Gastrocnemius medialis (tissue), 4 donors: ENCODE measurements around the gene ARTN. TPM values are rescaled to one million over a fixed set of nuclear protein-coding genes. Genes with fewer than 3 reads are reported as not detected.

Experiments
- ATAC-seq, 2 donors: fragments of 150-250 bp; one replicate each; pipeline ENCODE4 v1.9.1; 2016
- DNase-seq, 2 donors: peaks; one replicate each; pipeline ENCODE4 v3.0.0-alpha.2; 2019
- H3K27ac ChIP-seq, 4 donors: fragments of 200-600 bp; sonication (generic); 1 replicate in 1 of 4; 2 replicates in 3 of 4; pipeline ENCODE4 v1.5.1; 2016 to 2018; ENCODE audit warnings: mild to moderate bottlenecking in 2 of 4, moderate library complexity in 1 of 4
- H3K27me3 ChIP-seq, 3 donors: fragments of 200-600 bp; sonication (generic) in 2 of 3; 1 replicate in 1 of 3; 2 replicates in 2 of 3; pipeline versions ENCODE4 v1.5.1 to v1.6.0; 2016 to 2019; ENCODE audit warnings: mild to moderate bottlenecking in 1 of 3, moderate library complexity in 1 of 3
- H3K36me3 ChIP-seq, 2 donors: fragments of 200-600 bp; sonication (generic) in 1 of 2; one replicate each; pipeline ENCODE4 v1.5.1; 2017 to 2018
- H3K4me1 ChIP-seq, 2 donors: fragments of 200-600 bp; sonication (generic) in 1 of 2; one replicate each; pipeline ENCODE4 v1.5.1; 2016 to 2017; ENCODE audit warnings: mild to moderate bottlenecking in 2 of 2
- H3K4me3 ChIP-seq, 4 donors: fragments of 200-600 bp; sonication (generic) in 3 of 4; 1 replicate in 1 of 4; 2 replicates in 3 of 4; pipeline ENCODE4 v1.5.1; 2016 to 2019; ENCODE audit warnings: mild to moderate bottlenecking in 2 of 4
- H3K9me3 ChIP-seq, 3 donors: fragments of 200-600 bp; sonication (generic) in 2 of 3; 1 replicate in 1 of 3; 2 replicates in 2 of 3; pipeline ENCODE4 v1.5.1; 2016 to 2019
- POLR2A ChIP-seq, 2 donors: fragments of 450-650 bp; IDR thresholded peaks; one replicate each; pipeline ENCODE4 v1.6.1; 2017; ENCODE audit warnings: antibody characterized with exemption in 2 of 2, mild to moderate bottlenecking in 2 of 2, moderate library complexity in 2 of 2
- in situ Hi-C, 4 donors: fragments of 200-750 bp; cut with MboI; loops; one replicate each; pipeline versions ENCODE4 v1.15.0 to v1.8.0; 2017; ENCODE audit warnings: low sequenced_read_pairs in 4 of 4
- intact Hi-C: fragments of 100-400 bp; cut with DNase I; formaldehyde crosslinking; loops from one replicate; pipeline ENCODE4 v1.15.1; 2023; ENCODE audit warnings: low total_unique reads
- total RNA-seq, 4 donors: library from RNA; depleted of rRNA; stranded (reverse); fragments of >200 nt; gene quantifications; one replicate each; pipeline versions ENCODE4 v1.1.0 to v1.2.3, GENCODE V29; 2016
- TF ChIP-seq, protein P1 (sequence below), 5 experiments: fragments of 450-650 bp in 3 of 5; fragments of 200-600 bp in 2 of 5; sonication (generic) in 2 of 5; IDR thresholded peaks in 4 of 5; conservative IDR thresholded peaks in 1 of 5; 1 replicate in 4 of 5; 2 replicates in 1 of 5; pipeline ENCODE4 v1.5.1; 2016 to 2019; ENCODE audit warnings: antibody characterized with exemption in 5 of 5, mild to moderate bottlenecking in 3 of 5, moderate library complexity in 3 of 5

ARTN gene
- total RNA-seq, 4 donors from 2014 or later, result 0.25 to 1.8 TPM; not detected in 2

DNA sequence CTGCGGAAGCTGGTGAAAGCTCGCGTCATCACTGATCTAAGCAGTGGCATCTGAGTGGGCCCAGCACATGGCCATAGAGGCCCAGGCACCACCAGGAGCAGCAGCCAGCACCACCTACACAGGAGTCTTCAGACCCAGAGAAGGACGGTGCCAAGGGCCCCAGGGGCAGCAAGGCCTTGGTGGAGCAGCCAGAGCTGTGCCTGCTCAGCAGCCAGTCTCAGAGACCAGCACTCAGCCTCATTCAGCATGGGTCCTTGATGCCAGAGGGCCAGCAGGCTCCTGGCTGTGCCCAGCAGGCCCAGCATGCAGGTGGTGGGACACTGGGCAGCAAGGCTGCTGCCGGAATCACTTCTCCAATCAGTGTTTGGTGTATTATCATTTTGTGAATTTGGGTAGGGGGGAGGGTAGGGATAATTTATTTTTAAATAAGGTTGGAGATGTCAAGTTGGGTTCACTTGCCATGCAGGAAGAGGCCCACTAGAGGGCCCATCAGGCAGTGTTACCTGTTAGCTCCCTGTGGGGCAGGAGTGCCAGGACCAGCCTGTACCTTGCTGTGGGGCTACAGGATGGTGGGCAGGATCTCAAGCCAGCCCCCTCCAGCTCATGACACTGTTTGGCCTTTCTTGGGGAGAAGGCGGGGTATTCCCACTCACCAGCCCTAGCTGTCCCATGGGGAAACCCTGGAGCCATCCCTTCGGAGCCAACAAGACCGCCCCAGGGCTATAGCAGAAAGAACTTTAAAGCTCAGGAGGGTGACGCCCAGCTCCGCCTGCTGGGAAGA, 3.2 kb upstream of the ARTN start:
- DNase-seq, result no peak
- in situ Hi-C loops (loop anchor here in 3 of 4 donors (5.0 to 25.0 kb wide), 4 partner anchors 158 to 393 kb away; partner anchors contain the start of gene PTPRF (in 2 of the 3)), intact Hi-C loops (loop anchor here (5.0 kb wide), 1 partner anchor 398 kb away; the partner anchor contains the start of gene PTPRF)
- Histone ChIP-seq H3K27me3 (no peaks in the 10 kb centered on the region), H3K9me3 (no peaks in the 10 kb centered on the region), H3K36me3 (peaks cover 0 to 13% of the 10 kb centered on the region in 2 donors), H3K4me1 (peaks cover 11 to 16% of the 10 kb centered on the region in 2 donors), H3K27ac (peak overlapping the region in 2 of 4 donors; percentile 11 to 27), H3K4me3 (no peak overlapping the region)
- TF ChIP-seq, protein P1, sequence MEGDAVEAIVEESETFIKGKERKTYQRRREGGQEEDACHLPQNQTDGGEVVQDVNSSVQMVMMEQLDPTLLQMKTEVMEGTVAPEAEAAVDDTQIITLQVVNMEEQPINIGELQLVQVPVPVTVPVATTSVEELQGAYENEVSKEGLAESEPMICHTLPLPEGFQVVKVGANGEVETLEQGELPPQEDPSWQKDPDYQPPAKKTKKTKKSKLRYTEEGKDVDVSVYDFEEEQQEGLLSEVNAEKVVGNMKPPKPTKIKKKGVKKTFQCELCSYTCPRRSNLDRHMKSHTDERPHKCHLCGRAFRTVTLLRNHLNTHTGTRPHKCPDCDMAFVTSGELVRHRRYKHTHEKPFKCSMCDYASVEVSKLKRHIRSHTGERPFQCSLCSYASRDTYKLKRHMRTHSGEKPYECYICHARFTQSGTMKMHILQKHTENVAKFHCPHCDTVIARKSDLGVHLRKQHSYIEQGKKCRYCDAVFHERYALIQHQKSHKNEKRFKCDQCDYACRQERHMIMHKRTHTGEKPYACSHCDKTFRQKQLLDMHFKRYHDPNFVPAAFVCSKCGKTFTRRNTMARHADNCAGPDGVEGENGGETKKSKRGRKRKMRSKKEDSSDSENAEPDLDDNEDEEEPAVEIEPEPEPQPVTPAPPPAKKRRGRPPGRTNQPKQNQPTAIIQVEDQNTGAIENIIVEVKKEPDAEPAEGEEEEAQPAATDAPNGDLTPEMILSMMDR (IDR thresholded peaks at IDR 0.05 in 4 of 5, conservative IDR thresholded peaks at IDR 0.05 in 1 of 5), result peak in 3 of 5 experiments; percentile 6 to 32 (median 25)
- no peak for TF ChIP-seq POLR2A (IDR thresholded peaks at IDR 0.05)
- no peak for ATAC-seq

DNA sequence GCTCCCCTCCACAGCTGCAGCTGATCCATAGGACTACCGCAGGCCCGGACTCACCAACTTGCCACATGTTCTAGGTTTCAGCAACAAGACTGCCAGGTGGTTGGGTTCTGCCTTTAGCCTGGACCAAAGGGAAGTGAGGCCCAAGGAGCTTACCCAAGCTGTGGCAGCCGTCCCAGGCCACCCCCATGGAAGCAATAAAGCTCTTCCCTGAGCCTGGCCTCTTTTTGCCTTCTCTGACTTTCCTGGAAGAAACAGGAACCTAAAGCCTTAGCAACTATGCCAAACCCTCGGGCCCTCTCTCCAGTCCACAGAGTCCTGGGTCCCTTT, 2.7 kb upstream of the ARTN start:
- in situ Hi-C loops, result loop anchor here in 3 of 4 donors (5.0 to 25.0 kb wide), 4 partner anchors 159 to 394 kb away; partner anchors contain the start of gene PTPRF (in 2 of the 3)
- intact Hi-C loops, result loop anchor here (5.0 kb wide), 1 partner anchor 399 kb away; the partner anchor contains the start of gene PTPRF
- no peak for ATAC-seq
- Histone ChIP-seq H3K9me3 (no peaks in the 10 kb centered on the region), H3K36me3 (peaks cover 0 to 7% of the 10 kb centered on the region in 2 donors), H3K27ac (no peak overlapping the region), H3K27me3 (no peaks in the 10 kb centered on the region), H3K4me1 (peaks cover 14 to 19% of the 10 kb centered on the region in 2 donors), H3K4me3 (no peak overlapping the region)
- no peak for TF ChIP-seq POLR2A (IDR thresholded peaks at IDR 0.05)
- TF ChIP-seq, protein P1 (IDR thresholded peaks at IDR 0.05 in 4 of 5, conservative IDR thresholded peaks at IDR 0.05 in 1 of 5), result no peak
- DNase-seq, result no peak

DNA sequence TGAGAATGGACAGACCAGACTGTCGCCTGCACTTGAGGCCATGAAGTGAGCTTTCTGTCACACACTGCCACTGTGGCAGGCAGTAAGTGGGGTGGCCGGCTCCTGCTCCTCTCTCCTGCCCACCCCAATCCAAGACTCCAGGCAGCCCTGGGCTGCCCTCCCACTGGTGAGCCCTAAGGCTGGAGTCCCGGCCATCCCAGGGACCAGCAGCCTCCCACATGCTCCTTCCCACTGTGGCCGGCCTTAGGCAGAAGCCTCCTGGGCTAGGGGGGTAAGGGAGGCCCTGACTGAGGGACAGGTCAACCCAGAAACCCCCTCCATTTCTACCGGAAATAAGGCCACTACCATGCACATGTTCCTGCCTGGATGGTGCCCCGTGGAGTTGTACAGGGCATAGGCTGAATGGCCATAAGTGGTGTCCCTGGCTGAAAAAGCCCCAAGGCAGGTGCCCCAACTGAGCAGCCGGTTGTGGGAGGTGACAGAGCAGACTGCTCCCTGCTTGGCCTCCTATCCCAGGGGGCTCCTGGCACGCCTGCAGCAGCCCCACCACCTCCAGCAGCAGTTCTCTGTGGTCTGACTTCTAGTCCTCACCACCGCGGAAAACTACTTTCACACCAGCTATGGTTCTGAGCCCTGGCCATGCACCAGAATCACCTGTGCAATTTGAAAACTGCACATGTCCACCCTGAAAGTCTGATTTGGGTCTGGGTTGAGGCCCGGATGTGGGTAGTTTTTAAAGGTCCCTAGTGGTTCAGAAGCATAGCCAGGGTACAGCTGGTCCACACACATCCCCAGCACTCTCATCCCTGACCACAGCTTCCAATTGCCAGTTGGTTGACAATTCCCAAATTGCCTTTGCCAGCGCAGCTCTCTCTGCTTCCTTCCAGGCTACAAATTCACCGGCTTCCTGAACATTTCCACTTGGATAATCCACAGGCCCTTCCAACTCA, 1.6 kb upstream of the ARTN start:
- in situ Hi-C loops, result loop anchor here in 3 of 4 donors (5.0 to 25.0 kb wide), 4 partner anchors 160 to 395 kb away; partner anchors contain the start of gene PTPRF (in 2 of the 3)
- TF ChIP-seq, protein P1 (IDR thresholded peaks at IDR 0.05 in 4 of 5, conservative IDR thresholded peaks at IDR 0.05 in 1 of 5), result no peak
- no peak for TF ChIP-seq POLR2A (IDR thresholded peaks at IDR 0.05)
- Histone ChIP-seq H3K27ac (no peak overlapping the region), H3K4me3 (no peak overlapping the region), H3K36me3 (peaks cover 0 to 6% of the 10 kb centered on the region in 2 donors), H3K4me1 (peaks cover 19 to 20% of the 10 kb centered on the region in 2 donors), H3K27me3 (no peaks in the 10 kb centered on the region), H3K9me3 (no peaks in the 10 kb centered on the region)
- ATAC-seq, result no peak
- no peak for DNase-seq
- intact Hi-C loops, result loop anchor here (5.0 kb wide), 1 partner anchor 400 kb away; the partner anchor contains the start of gene PTPRF

DNA sequence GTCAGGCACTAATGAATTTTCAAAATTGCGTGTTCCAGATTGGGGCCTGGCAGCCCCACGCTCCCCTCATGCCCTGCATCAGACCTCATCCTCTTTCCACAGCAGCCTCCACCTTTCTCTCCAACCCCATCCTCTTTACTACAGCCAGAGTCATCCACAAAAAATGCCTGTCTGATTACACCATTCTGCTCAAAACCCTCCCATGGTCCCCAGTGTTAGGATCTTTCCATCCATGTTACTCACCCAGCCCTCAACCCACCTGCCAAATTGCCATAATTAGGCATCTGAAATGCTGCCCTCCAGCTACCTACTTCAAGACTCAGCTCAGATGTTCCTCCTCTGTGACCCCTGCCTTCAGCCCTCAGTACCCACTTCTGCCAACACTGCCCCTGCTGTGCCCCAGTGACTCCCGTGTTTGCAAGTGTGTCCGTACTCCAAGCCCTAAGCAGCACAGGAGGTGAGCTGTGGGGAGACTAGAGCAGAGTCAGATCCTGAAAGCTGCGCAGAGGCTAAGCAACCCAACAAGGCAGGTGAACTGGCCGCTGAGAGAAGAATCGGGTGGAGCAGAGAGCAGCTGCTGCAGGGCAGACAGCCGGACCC, 715 bp upstream of the ARTN start:
- ATAC-seq, result no peak
- no peak for TF ChIP-seq POLR2A (IDR thresholded peaks at IDR 0.05)
- TF ChIP-seq, protein P1 (IDR thresholded peaks at IDR 0.05 in 4 of 5, conservative IDR thresholded peaks at IDR 0.05 in 1 of 5), result no peak
- Histone ChIP-seq H3K27ac (no peak overlapping the region), H3K4me1 (peaks cover 19 to 20% of the 10 kb centered on the region in 2 donors), H3K27me3 (no peaks in the 10 kb centered on the region), H3K36me3 (peaks cover 0 to 6% of the 10 kb centered on the region in 2 donors), H3K9me3 (no peaks in the 10 kb centered on the region), H3K4me3 (peak overlapping the region; percentile 44 to 54 (median 46))
- intact Hi-C loops, result loop anchor here (5.0 kb wide), 1 partner anchor 401 kb away; the partner anchor contains the start of gene PTPRF
- DNase-seq, result no peak
- in situ Hi-C loops, result loop anchor here in 3 of 4 donors (5.0 to 25.0 kb wide), 4 partner anchors 161 to 396 kb away; partner anchors contain the start of gene PTPRF (in 2 of the 3)
